ENCODE measurements around the gene SERPINI1. TPM values are rescaled to one million over a fixed set of nuclear protein-coding genes. Genes with fewer than 3 reads are reported as not detected.

Gene SERPINI1
- total and polyA plus RNA-seq, 9 of the 15 experiments (the other 6 are each of a cell fraction or from before 2014, with no cell fraction given), result 1.6 to 9.9 (median 3.5) TPM

DNA sequence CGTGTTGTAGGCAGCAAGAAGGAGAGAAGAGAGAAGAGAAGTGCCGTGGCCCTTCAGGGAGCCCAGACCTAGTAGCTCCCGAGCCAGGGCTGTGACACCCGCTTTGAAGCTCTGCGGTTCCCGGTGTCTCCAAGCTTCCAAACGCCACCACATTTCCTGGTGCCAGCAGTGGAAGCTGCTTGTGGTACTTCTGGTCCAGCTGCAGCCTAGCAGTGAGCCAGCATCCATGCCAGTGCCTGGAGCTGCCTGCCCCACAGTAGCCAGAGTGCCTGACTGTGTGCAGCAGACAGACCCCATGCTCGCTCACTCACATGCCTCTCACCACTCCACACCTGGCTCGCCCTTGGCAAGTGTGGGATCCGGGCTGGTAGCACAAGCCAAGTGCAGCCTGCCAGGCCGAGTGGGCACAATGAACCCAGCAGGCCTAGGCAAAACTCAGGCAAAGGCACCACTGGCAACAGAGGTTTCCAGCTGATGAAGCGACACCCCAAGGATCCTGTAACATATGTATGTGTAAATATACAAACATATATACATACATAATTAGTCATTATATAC lies 85.8 kb downstream of the SERPINI1 start (continued):
- no peak for TF ChIP-seq FOXJ2 (tag; IDR thresholded peaks at IDR 0.05)
- TF ChIP-seq NR4A1 (CRISPR knock-in tag; IDR thresholded peaks at IDR 0.05), result no peak
- TF ChIP-seq NR4A1 (tag; IDR thresholded peaks at IDR 0.05), result no peak
- TF ChIP-seq, protein P1, sequence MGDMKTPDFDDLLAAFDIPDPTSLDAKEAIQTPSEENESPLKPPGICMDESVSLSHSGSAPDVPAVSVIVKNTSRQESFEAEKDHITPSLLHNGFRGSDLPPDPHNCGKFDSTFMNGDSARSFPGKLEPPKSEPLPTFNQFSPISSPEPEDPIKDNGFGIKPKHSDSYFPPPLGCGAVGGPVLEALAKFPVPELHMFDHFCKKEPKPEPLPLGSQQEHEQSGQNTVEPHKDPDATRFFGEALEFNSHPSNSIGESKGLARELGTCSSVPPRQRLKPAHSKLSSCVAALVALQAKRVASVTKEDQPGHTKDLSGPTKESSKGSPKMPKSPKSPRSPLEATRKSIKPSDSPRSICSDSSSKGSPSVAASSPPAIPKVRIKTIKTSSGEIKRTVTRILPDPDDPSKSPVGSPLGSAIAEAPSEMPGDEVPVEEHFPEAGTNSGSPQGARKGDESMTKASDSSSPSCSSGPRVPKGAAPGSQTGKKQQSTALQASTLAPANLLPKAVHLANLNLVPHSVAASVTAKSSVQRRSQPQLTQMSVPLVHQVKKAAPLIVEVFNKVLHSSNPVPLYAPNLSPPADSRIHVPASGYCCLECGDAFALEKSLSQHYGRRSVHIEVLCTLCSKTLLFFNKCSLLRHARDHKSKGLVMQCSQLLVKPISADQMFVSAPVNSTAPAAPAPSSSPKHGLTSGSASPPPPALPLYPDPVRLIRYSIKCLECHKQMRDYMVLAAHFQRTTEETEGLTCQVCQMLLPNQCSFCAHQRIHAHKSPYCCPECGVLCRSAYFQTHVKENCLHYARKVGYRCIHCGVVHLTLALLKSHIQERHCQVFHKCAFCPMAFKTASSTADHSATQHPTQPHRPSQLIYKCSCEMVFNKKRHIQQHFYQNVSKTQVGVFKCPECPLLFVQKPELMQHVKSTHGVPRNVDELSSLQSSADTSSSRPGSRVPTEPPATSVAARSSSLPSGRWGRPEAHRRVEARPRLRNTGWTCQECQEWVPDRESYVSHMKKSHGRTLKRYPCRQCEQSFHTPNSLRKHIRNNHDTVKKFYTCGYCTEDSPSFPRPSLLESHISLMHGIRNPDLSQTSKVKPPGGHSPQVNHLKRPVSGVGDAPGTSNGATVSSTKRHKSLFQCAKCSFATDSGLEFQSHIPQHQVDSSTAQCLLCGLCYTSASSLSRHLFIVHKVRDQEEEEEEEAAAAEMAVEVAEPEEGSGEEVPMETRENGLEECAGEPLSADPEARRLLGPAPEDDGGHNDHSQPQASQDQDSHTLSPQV (IDR thresholded peaks at IDR 0.05), result no peak
- no peak for TF ChIP-seq ZNF77 (CRISPR knock-in tag; IDR thresholded peaks at IDR 0.05)
- no peak for TF ChIP-seq NCOA1 (IDR thresholded peaks at IDR 0.05; ENCODE audit: low read depth)
- TF ChIP-seq ZNF3 (CRISPR knock-in tag; IDR thresholded peaks at IDR 0.05), result no peak
- no peak for TF ChIP-seq ARHGAP35 (IDR thresholded peaks at IDR 0.05; ENCODE audit: partially characterized antibody)
- no peak for TF ChIP-seq HNRNPK (IDR thresholded peaks at IDR 0.05; ENCODE audit: low read depth, low read length, poor library complexity, severe bottlenecking)
- no peak for TF ChIP-seq HMGXB4 (CRISPR knock-in tag; IDR thresholded peaks at IDR 0.05)
- TF ChIP-seq ZNF41 (CRISPR knock-in tag; conservative IDR thresholded peaks at IDR 0.05), result no peak
- TF ChIP-seq ZBTB7A (IDR thresholded peaks at IDR 0.05; ENCODE audit: borderline replicate concordance, control insufficient read depth, low read depth, low read length), result no peak
- TF ChIP-seq ZBTB33 (CRISPR knock-in tag; IDR thresholded peaks at IDR 0.05), result no peak

Data from K562 (cell line).